GM12878 (cell line): Measurements from ENCODE around the gene WARS2. TPM values are rescaled to one million over a fixed set of nuclear protein-coding genes. Genes with fewer than 3 reads are reported as not detected.

Experiments
- ATAC-seq: fragments of 200-7000 bp; cut with Tn5 transposase; 3 replicates; pipeline ENCODE4 v1.9.1; 2020; ENCODE audit warnings: mild to moderate bottlenecking, moderate library complexity
- BruUV-seq: library from RNA; stranded (reverse); fragments of 400-500 nt; replicated peaks from 2 replicates; lab custom pipeline; 2021; lab: Mats Ljungman, UMichigan
- CTCF ChIA-PET: fragments of 300-600 bp; sonication (Branson Sonifier 250); formaldehyde crosslinking; extraction: SDS; loops from one replicate; lab custom pipeline; 2021; ENCODE audit warnings: inconsistent platforms; lab: Yijun Ruan, JAX
- POLR2A ChIA-PET: fragments of 350-600 bp; formaldehyde crosslinking; extraction: SDS; loops from one replicate; lab custom pipeline; 2021; ENCODE audit warnings: inconsistent platforms; lab: Charles Lee
- RAD21 ChIA-PET: fragments of 300-600 bp; sonication (Branson Sonifier 250); formaldehyde crosslinking; loops from one replicate; lab custom pipeline; 2023; ENCODE audit warnings: antibody characterized with exemption; ENCODE audit not compliant: unreplicated experiment; lab: Charles Lee
- SMC1A ChIA-PET: fragments of 300-600 bp; sonication (Branson Sonifier 250); formaldehyde crosslinking; loops from one replicate; lab custom pipeline; 2023; ENCODE audit not compliant: unreplicated experiment, uncharacterized antibody; lab: Charles Lee
- DNase-seq: peaks from one replicate; pipeline ENCODE4 v3.0.0-alpha.2; 2011; ENCODE audit warnings: low read depth, low spot score
- FAIRE-seq: peaks from 3 replicates; lab custom pipeline; 2011; peaks lifted over from hg19 to GRCh38; lab: Jason Lieb, UNC
- H2AFZ ChIP-seq: 2 replicates; pipeline ENCODE4 v1.6.0; 2011; ENCODE audit warnings: low read depth, low read length, control low read depth; ENCODE audit not compliant: control insufficient read depth
- H3K27ac ChIP-seq: 2 replicates; pipeline ENCODE4 v1.5.1; 2011; ENCODE audit warnings: control low read depth; ENCODE audit not compliant: control insufficient read depth, insufficient read depth
- H3K27me3 ChIP-seq, 2 experiments: replicated peaks in 1 of 2; 2 replicates each; pipeline versions ENCODE4 v1.6.0 to v1.6.1; 2011; ENCODE audit warnings: low read length in 1 of 2; ENCODE audit not compliant: control insufficient read depth in 2 of 2, insufficient read depth in 2 of 2
- H3K36me3 ChIP-seq, 2 experiments: 2 replicates each; pipeline ENCODE4 v1.5.1; 2011; ENCODE audit warnings: low read length in 1 of 2; ENCODE audit not compliant: control insufficient read depth in 2 of 2, insufficient read depth in 2 of 2
- H3K4me1 ChIP-seq: 2 replicates; pipeline ENCODE4 v1.6.1; 2011; ENCODE audit warnings: mild to moderate bottlenecking, low read length, moderate library complexity, mixed read lengths; ENCODE audit not compliant: control insufficient read depth, insufficient read depth
- H3K4me2 ChIP-seq: 2 replicates; pipeline ENCODE4 v1.6.0; 2011; ENCODE audit warnings: control low read depth; ENCODE audit not compliant: control insufficient read depth, insufficient read depth
- H3K4me3 ChIP-seq: fragments of 200-600 bp; sonication (generic); 2 replicates; pipeline ENCODE4 v1.5.1; 2016
- H3K79me2 ChIP-seq: 2 replicates; pipeline ENCODE4 v1.6.0; 2011; ENCODE audit warnings: low read length; ENCODE audit not compliant: control insufficient read depth, insufficient read depth
- H3K9ac ChIP-seq: 2 replicates; pipeline ENCODE4 v1.8.0; 2011; ENCODE audit warnings: low read length, control low read depth, mixed read lengths; ENCODE audit not compliant: control insufficient read depth, insufficient read depth
- H3K9me3 ChIP-seq: replicated peaks from 3 replicates; pipeline ENCODE4 v1.5.1; 2011; ENCODE audit warnings: mild to moderate bottlenecking, low read length; ENCODE audit not compliant: control insufficient read depth, insufficient read depth
- H4K20me1 ChIP-seq: 2 replicates; pipeline ENCODE4 v1.6.0; 2011; ENCODE audit not compliant: control insufficient read depth, insufficient read depth
- E2F4 ChIP-seq: IDR thresholded peaks from 2 replicates; pipeline ENCODE4 v1.6.1; 2012; ENCODE audit warnings: low read depth, low read length, improper control_type of control experiment
- ETV6 ChIP-seq, 2 experiments: fragments of 450-650 bp in 1 of 2; IDR thresholded peaks in 1 of 2; conservative IDR thresholded peaks in 1 of 2; 2 replicates each; pipeline ENCODE4 v1.6.1; 2014; ENCODE audit warnings: antibody characterized with exemption in 1 of 2, borderline replicate concordance in 1 of 2, low read depth in 1 of 2, mild to moderate bottlenecking in 1 of 2, moderate library complexity in 1 of 2
- HCFC1 ChIP-seq: fragments of 150-350 bp; IDR thresholded peaks from 2 replicates; pipeline ENCODE4 v1.6.1; 2014; ENCODE audit warnings: low read length
- HDAC6 ChIP-seq: fragments of 200-600 bp; sonication (generic); IDR thresholded peaks from one replicate; pipeline ENCODE4 v1.8.0; 2017; ENCODE audit warnings: antibody characterized with exemption; ENCODE audit not compliant: unreplicated experiment
- SREBF2 ChIP-seq: IDR thresholded peaks from 2 replicates; pipeline ENCODE4 v1.6.1; 2012; ENCODE audit warnings: mild to moderate bottlenecking, low read length
- TBL1XR1 ChIP-seq: IDR thresholded peaks from 2 replicates; pipeline ENCODE4 v1.6.1; 2012; ENCODE audit warnings: low read depth, low read length, improper control_type of control experiment
- TCF12 ChIP-seq: IDR thresholded peaks from 2 replicates; pipeline ENCODE4 v1.6.1; 2011; ENCODE audit warnings: low read depth, mild to moderate bottlenecking, low read length
- WGBS: methylation state at CpG from one replicate; pipeline ENCODE4 v1.1.6; 2016; ENCODE audit warnings: low lambda C conversion rate; ENCODE audit not compliant: insufficient replicate concordance, insufficient coverage; ENCODE audit errors: missing lambda C conversion rate; 5-methylcytosine and 5-hydroxymethylcytosine counted together
- in situ Hi-C: fragments of 300-500 bp; cut with MboI; formaldehyde crosslinking; loops from 9 replicates; pipeline ENCODE4 v1.14.3; 2018; ENCODE audit warnings: mixed read lengths
- intact Hi-C: fragments of 100-400 bp; cut with micrococcal nuclease; formaldehyde crosslinking; loops from one replicate; pipeline ENCODE4 v1.14.2; 2022; ENCODE audit not compliant: unreplicated experiment
- polyA plus RNA-seq, 11 experiments: library from polyadenylated mRNA; depleted of rRNA in 4 of 11; unstranded in 6 of 11; stranded (reverse) in 5 of 11; fragments of >200 nt; fragmentation: Nextera tagmentation in 4 of 11; fragmentation: Illumina TruSeq in 1 of 11; extraction: Ambion mirVana in 4 of 11; extraction: Trizol in 1 of 11; gene quantifications; 1 replicate in 1 of 11; 2 replicates in 10 of 11; pipeline versions ENCODE4 v1.2.1 to v1.2.3, GENCODE V29; 2011 to 2016; ENCODE audit warnings: inconsistent platforms in 2 of 11, missing spikeins in 2 of 11, low read depth in 1 of 11
- total RNA-seq, 4 experiments: library from RNA; depleted of rRNA in 3 of 4; stranded (reverse); fragments of >200 nt in 3 of 4; fragmentation: Illumina TruSeq in 1 of 4; extraction: Trizol in 1 of 4; gene quantifications; 2 replicates each; pipeline versions ENCODE4 v1.2.1 to v1.2.3, GENCODE V29; 2013 to 2021
- TF ChIP-seq, protein P1 (sequence below): fragments of 450-650 bp; IDR thresholded peaks from 2 replicates; pipeline ENCODE4 v1.6.1; 2018; ENCODE audit warnings: mild to moderate bottlenecking, low read depth, moderate library complexity; ENCODE audit not compliant: partially characterized antibody
- TF ChIP-seq, protein P2 (sequence below): fragments of 450-650 bp; IDR thresholded peaks from 2 replicates; pipeline ENCODE4 v1.6.1; 2017; ENCODE audit warnings: mild to moderate bottlenecking
- TF ChIP-seq, protein P3 (sequence below): fragments of 450-650 bp; IDR thresholded peaks from 2 replicates; pipeline ENCODE4 v1.6.1; 2017; ENCODE audit warnings: antibody characterized with exemption, mild to moderate bottlenecking, moderate library complexity

The WARS2 gene
- total and polyA plus RNA-seq, 10 of the 15 experiments (the other 5 are each of a cell fraction or from before 2014, with no cell fraction given), result 5.5 to 22.2 (median 14.4) TPM

GRCh38 chr1:119040906-119041305, 99.5 kb downstream of the WARS2 start:
- SMC1A ChIA-PET, result no interaction called here
- Histone ChIP-seq H3K27me3 (no peaks in the 10 kb centered on the region), H3K36me3 (no peaks in the 10 kb centered on the region), H4K20me1 (no peaks in the 10 kb centered on the region), H3K4me1 (no peaks in the 10 kb centered on the region), H3K27ac (no peak overlapping the region), H2AFZ (no peak overlapping the region), H3K4me2 (no peak overlapping the region), H3K79me2 (no peaks in the 10 kb centered on the region), H3K9me3 (no peaks in the 10 kb centered on the region), H3K9ac (no peak overlapping the region), H3K4me3 (no peak overlapping the region)
- DNase-seq, result no peak
- intact Hi-C loops, result no loop called here
- CTCF ChIA-PET, result no interaction called here
- no TSS peak for BruUV-seq
- 91% methylated on average over 2 of the region's 2 CpGs for WGBS
- POLR2A ChIA-PET, result no interaction called here
- FAIRE-seq, result no peak
- TF ChIP-seq, protein P1, sequence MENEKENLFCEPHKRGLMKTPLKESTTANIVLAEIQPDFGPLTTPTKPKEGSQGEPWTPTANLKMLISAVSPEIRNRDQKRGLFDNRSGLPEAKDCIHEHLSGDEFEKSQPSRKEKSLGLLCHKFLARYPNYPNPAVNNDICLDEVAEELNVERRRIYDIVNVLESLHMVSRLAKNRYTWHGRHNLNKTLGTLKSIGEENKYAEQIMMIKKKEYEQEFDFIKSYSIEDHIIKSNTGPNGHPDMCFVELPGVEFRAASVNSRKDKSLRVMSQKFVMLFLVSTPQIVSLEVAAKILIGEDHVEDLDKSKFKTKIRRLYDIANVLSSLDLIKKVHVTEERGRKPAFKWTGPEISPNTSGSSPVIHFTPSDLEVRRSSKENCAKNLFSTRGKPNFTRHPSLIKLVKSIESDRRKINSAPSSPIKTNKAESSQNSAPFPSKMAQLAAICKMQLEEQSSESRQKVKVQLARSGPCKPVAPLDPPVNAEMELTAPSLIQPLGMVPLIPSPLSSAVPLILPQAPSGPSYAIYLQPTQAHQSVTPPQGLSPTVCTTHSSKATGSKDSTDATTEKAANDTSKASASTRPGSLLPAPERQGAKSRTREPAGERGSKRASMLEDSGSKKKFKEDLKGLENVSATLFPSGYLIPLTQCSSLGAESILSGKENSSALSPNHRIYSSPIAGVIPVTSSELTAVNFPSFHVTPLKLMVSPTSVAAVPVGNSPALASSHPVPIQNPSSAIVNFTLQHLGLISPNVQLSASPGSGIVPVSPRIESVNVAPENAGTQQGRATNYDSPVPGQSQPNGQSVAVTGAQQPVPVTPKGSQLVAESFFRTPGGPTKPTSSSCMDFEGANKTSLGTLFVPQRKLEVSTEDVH, result no peak
- TF ChIP-seq, protein P2, sequence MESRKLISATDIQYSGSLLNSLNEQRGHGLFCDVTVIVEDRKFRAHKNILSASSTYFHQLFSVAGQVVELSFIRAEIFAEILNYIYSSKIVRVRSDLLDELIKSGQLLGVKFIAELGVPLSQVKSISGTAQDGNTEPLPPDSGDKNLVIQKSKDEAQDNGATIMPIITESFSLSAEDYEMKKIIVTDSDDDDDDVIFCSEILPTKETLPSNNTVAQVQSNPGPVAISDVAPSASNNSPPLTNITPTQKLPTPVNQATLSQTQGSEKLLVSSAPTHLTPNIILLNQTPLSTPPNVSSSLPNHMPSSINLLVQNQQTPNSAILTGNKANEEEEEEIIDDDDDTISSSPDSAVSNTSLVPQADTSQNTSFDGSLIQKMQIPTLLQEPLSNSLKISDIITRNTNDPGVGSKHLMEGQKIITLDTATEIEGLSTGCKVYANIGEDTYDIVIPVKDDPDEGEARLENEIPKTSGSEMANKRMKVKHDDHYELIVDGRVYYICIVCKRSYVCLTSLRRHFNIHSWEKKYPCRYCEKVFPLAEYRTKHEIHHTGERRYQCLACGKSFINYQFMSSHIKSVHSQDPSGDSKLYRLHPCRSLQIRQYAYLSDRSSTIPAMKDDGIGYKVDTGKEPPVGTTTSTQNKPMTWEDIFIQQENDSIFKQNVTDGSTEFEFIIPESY, result no peak
- TF ChIP-seq, protein P3, sequence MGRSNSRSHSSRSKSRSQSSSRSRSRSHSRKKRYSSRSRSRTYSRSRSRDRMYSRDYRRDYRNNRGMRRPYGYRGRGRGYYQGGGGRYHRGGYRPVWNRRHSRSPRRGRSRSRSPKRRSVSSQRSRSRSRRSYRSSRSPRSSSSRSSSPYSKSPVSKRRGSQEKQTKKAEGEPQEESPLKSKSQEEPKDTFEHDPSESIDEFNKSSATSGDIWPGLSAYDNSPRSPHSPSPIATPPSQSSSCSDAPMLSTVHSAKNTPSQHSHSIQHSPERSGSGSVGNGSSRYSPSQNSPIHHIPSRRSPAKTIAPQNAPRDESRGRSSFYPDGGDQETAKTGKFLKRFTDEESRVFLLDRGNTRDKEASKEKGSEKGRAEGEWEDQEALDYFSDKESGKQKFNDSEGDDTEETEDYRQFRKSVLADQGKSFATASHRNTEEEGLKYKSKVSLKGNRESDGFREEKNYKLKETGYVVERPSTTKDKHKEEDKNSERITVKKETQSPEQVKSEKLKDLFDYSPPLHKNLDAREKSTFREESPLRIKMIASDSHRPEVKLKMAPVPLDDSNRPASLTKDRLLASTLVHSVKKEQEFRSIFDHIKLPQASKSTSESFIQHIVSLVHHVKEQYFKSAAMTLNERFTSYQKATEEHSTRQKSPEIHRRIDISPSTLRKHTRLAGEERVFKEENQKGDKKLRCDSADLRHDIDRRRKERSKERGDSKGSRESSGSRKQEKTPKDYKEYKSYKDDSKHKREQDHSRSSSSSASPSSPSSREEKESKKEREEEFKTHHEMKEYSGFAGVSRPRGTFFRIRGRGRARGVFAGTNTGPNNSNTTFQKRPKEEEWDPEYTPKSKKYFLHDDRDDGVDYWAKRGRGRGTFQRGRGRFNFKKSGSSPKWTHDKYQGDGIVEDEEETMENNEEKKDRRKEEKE, result no peak
- TF ChIP-seq SREBF2, result no peak
- TF ChIP-seq HCFC1, result no peak
- no peak for TF ChIP-seq E2F4
- no peak for TF ChIP-seq TCF12
- no peak for TF ChIP-seq HDAC6
- no peak for TF ChIP-seq ETV6 (conservative IDR thresholded peaks at IDR 0.05 in 1 of 2, IDR thresholded peaks at IDR 0.05 in 1 of 2; ENCODE audit: borderline replicate concordance in 1 of 2, low read depth in 1 of 2)
- TF ChIP-seq TBL1XR1, result no peak
- no peak for ATAC-seq
- RAD21 ChIA-PET, result no interaction called here
- in situ Hi-C loops, result no loop called here
